Stimulated activated CD8-positive, alpha-beta memory T cell treated with anti-CD3 and anti-CD28 coated beads, Interleukin-12 subunit alpha, Interleukin-12 subunit beta, amount 100 ng/mL, for 1 hour (primary cell): Measurements from ENCODE around the gene SH3TC1.

ENCODE experiments used
- DNase-seq: peaks from one replicate; pipeline ENCODE4 v3.0.0-alpha.2; 2020; ENCODE audit warnings: low read depth

SH3TC1 gene

GRCh38 chr4:8229331-8229975, 30.4 kb downstream of the SH3TC1 start:
- no peak for DNase-seq

- DNase-seq = no peak
Measured at GRCh38 chr4:8230033-8230432, 30.9 kb downstream of the SH3TC1 start.

GRCh38 chr4:8230891-8231290, 31.8 kb downstream of the SH3TC1 start:
- no peak for DNase-seq

- DNase-seq = no peak
Measured at GRCh38 chr4:8231551-8232049, 32.5 kb downstream of the SH3TC1 start.

GRCh38 chr4:8232748-8233147, 33.7 kb downstream of the SH3TC1 start:
- no peak for DNase-seq

GRCh38 chr4:8233672-8234484, 34.8 kb downstream of the SH3TC1 start:
- no peak for DNase-seq

- no peak for DNase-seq
Measured at GRCh38 chr4:8234715-8235114, 35.6 kb downstream of the SH3TC1 start.

- DNase-seq = no peak
Measured at GRCh38 chr4:8235224-8235623, 36.1 kb downstream of the SH3TC1 start.

- DNase-seq = no peak
Measured at GRCh38 chr4:8235686-8236085, 36.6 kb downstream of the SH3TC1 start.

- DNase-seq = no peak
Measured at GRCh38 chr4:8236106-8236919, 37.2 kb downstream of the SH3TC1 start.

GRCh38 chr4:8236920-8237195, 37.8 kb downstream of the SH3TC1 start:
- no peak for DNase-seq

GRCh38 chr4:8237256-8237989, 38.3 kb downstream of the SH3TC1 start:
- DNase-seq = no peak

- no peak for DNase-seq
Measured at GRCh38 chr4:8238036-8238511, 39.0 kb downstream of the SH3TC1 start.

GRCh38 chr4:8238515-8239053, 39.5 kb downstream of the SH3TC1 start:
- no peak for DNase-seq

- DNase-seq = no peak
Measured at GRCh38 chr4:8239226-8239625, 40.1 kb downstream of the SH3TC1 start.

- no peak for DNase-seq
Measured at GRCh38 chr4:8239661-8240060, 40.6 kb downstream of the SH3TC1 start.

- DNase-seq = no peak
Measured at GRCh38 chr4:8240211-8241041, 41.3 kb downstream of the SH3TC1 start.

GRCh38 chr4:8241211-8241779, 42.2 kb downstream of the SH3TC1 start:
- DNase-seq = no peak

GRCh38 chr4:8241895-8242696, 43.0 kb downstream of the SH3TC1 start:
- DNase-seq = peak; percentile 70
